ENCODE measurements around the gene RPP14. TPM values are rescaled to one million over a fixed set of nuclear protein-coding genes. Genes with fewer than 3 reads are reported as not detected.

RPP14 gene
- total RNA-seq, 2 donors from 2014 or later = 22.0 to 23.6 TPM

DNA sequence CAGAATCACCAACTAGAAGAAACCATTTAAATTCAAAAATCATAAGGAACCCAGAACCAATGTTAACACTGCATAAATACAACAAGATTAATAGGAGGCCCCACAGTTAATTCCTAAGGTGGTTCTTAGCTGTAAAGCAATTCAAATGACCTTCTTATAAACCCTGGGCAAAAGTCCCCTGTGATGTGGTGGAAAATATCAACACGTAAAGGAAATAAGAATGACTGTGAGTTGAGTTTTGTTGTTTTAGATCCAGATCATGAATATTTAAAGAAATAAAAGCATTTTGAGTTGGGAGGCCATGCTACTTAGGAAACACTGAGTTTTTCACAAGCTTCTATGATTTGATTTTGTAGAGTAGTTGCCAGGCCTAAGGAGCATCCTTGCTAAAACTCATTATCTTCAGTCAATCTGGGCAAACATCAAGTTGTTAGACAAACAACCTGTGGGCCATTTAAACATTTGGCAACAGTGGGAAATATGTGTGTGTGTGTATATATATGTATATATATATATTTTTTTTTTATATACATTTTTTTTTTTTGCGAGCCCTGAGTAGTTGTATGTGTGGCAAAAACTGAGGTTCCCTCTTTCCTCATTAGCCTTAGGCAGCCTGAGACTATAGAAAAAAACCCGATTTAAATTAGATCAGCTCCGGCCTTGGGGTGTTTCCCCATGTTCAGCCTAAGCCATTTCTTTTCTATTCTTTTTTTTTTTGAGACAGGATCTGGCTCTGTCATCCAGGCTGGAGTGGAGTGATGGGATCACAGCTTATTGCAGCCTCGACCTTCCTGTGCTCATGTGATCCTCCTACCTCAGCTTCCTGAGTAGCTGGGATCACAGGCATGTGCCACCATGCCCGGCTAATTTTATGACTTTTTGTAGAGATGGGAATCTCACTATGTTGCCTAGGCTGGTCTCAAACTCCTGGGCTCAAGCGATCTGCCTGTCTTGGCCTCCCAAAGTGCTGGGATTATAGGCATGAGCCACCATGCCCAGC, 18.6 kb downstream of the RPP14 start:
- Histone ChIP-seq H3K4me1 (ENCODE audit: control insufficient read depth, insufficient read depth, low read length) (peaks cover 2% of the 10 kb centered on the region), H3K4me3 (ENCODE audit: low read length) (no peak overlapping the region), H3K36me3 (ENCODE audit: control insufficient read depth, insufficient read depth, low read length) (peaks cover 16% of the 10 kb centered on the region), H3K9me3 (ENCODE audit: control insufficient read depth, low read length) (no peaks in the 10 kb centered on the region), H3K27ac (ENCODE audit: low read depth, low read length) (no peak overlapping the region), H3K9ac (ENCODE audit: extremely low read depth, low read length, poor library complexity, severe bottlenecking) (no peak overlapping the region), H3K27me3 (ENCODE audit: control insufficient read depth, insufficient read depth, low read length, poor library complexity, severe bottlenecking) (peaks cover 14% of the 10 kb centered on the region)
- Mint-ChIP-seq H3K27me3 (ENCODE audit: insufficient read depth) (peaks cover 22% of the 10 kb centered on the region), H3K4me1 (peaks cover 6% of the 10 kb centered on the region), H3K9me3 (no peaks in the 10 kb centered on the region), H3K4me3 (no peak overlapping the region), H3K27ac (no peak overlapping the region), H3K36me3 (ENCODE audit: low read depth) (peaks cover 8% of the 10 kb centered on the region)
- TF ChIP-seq CTCF (conservative IDR thresholded peaks at IDR 0.05) = no peak
- no peak for DNase-seq
- WGBS, 2 experiments (ENCODE audit: insufficient coverage in 1 of 2, insufficient read length in 1 of 2) = 82 to 95% methylated on average over 6 to 7 of the region's 7 CpGs

DNA sequence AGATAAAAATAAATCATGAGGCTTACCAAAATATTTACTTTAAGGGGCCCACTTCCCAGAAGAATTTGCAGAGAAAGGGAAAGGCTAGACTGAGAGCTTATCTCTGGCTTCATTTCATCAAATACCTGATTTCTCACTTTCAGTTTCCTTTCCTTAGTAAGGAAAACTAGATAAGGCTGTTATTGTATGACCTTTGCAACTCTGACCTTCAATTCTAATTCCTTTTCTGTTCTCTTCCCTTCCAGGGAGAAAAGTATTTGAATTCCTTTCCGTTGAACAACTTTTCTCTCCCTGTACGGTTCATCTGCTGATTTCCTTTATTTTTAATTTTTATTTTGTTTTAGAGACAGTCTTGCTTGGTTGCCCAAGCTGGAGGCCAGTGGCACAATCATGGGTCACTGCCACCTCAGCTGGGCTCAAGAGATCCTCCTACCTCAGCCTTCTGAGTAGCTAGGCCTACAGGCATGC, 19.5 kb downstream of the RPP14 start:
- no peak for TF ChIP-seq CTCF (conservative IDR thresholded peaks at IDR 0.05)
- Mint-ChIP-seq H3K27ac (no peak overlapping the region), H3K4me3 (no peak overlapping the region), H3K27me3 (ENCODE audit: insufficient read depth) (peaks cover 22% of the 10 kb centered on the region), H3K4me1 (peaks cover 6% of the 10 kb centered on the region), H3K36me3 (ENCODE audit: low read depth) (peaks cover 4% of the 10 kb centered on the region), H3K9me3 (no peaks in the 10 kb centered on the region)
- WGBS, 2 experiments (ENCODE audit: insufficient coverage in 1 of 2, insufficient read length in 1 of 2) = 90% methylated on average over 2 of the region's 2 CpGs; no CpG with 5 or more reads in 1 of the 2 experiments
- H3K4me1 ChIP-seq (ENCODE audit: control insufficient read depth, insufficient read depth, low read length) = peaks cover 2% of the 10 kb centered on the region
- peaks cover 14% of the 10 kb centered on the region for H3K27me3 ChIP-seq (ENCODE audit: control insufficient read depth, insufficient read depth, low read length, poor library complexity, severe bottlenecking)
- no peak for DNase-seq
- H3K4me3 ChIP-seq (ENCODE audit: low read length) = no peak overlapping the region
- H3K27ac ChIP-seq (ENCODE audit: low read depth, low read length) = no peak overlapping the region
- H3K9ac ChIP-seq (ENCODE audit: extremely low read depth, low read length, poor library complexity, severe bottlenecking) = no peak overlapping the region
- H3K36me3 ChIP-seq (ENCODE audit: control insufficient read depth, insufficient read depth, low read length) = peaks cover 9% of the 10 kb centered on the region
- H3K9me3 ChIP-seq (ENCODE audit: control insufficient read depth, low read length) = no peaks in the 10 kb centered on the region

DNA sequence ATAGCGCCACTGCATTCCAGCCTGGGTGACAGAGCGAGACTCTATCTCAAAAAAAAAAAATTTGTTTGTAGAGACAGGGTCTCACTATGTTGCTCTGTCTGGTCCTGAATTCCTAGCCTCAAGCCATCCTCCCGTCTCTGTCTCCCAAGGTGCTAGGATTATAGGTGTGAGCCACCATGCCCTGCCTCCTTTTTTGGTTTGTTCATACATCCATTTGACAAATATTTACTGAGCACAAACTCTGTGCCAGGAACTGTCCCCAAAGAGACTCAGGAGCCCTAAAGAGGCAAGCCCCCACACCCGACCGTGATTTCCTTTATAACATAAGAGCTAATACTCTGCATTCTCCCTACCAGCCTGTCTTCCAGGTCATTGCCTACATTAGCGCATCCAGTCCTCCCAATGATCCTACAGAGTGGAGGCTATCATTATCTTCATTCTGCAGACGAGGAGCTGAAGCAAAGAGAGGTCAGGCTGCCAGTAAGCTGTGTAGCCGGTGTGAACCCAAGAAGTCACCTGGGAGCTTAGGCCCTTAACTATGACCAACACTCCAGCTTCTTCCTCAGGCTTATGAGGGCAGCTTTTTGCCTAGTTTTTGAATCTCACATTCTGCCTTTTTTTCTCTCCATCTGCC, 20.3 kb downstream of the RPP14 start:
- H3K27ac Mint-ChIP-seq = no peak overlapping the region
- H3K9ac ChIP-seq (ENCODE audit: extremely low read depth, low read length, poor library complexity, severe bottlenecking) = no peak overlapping the region

More for the DNA sequence above, 20.3 kb downstream of the RPP14 start:
- peaks cover 3% of the 10 kb centered on the region for H3K36me3 ChIP-seq (ENCODE audit: control insufficient read depth, insufficient read depth, low read length)
- H3K27ac ChIP-seq (ENCODE audit: low read depth, low read length) = no peak overlapping the region
- no peaks in the 10 kb centered on the region for H3K9me3 ChIP-seq (ENCODE audit: control insufficient read depth, low read length)
- WGBS, 2 experiments (ENCODE audit: insufficient coverage in 1 of 2, insufficient read length in 1 of 2) = 91 to 92% methylated on average over 5 to 8 of the region's 8 CpGs
- H3K4me3 ChIP-seq (ENCODE audit: low read length) = no peak overlapping the region
- no peak for DNase-seq
- H3K27me3 Mint-ChIP-seq (ENCODE audit: insufficient read depth) = peaks cover 26% of the 10 kb centered on the region
- peaks cover 2% of the 10 kb centered on the region for H3K4me1 ChIP-seq (ENCODE audit: control insufficient read depth, insufficient read depth, low read length)
- H3K4me3 Mint-ChIP-seq = no peak overlapping the region
- no peak for TF ChIP-seq CTCF (conservative IDR thresholded peaks at IDR 0.05)
- no peaks in the 10 kb centered on the region for H3K36me3 Mint-ChIP-seq (ENCODE audit: low read depth)
- H3K9me3 Mint-ChIP-seq = no peaks in the 10 kb centered on the region
- H3K4me1 Mint-ChIP-seq = peaks cover 6% of the 10 kb centered on the region
- H3K27me3 ChIP-seq (ENCODE audit: control insufficient read depth, insufficient read depth, low read length, poor library complexity, severe bottlenecking) = peaks cover 14% of the 10 kb centered on the region
